SKM-1 treated with dmso at 0.1 percent for 144 hours (cell line): ENCODE data around the gene CBX8.
"Not testable (repeated sequence)": the region's sequence is repeated elsewhere in the genome, so short reads cannot be mapped to it uniquely, and the experiment has no call there.

Experiments used
- DNase-seq: peaks from one replicate; lab custom pipeline; 2025; ENCODE audit not compliant: unreplicated experiment; lab: John Stamatoyannopoulos, UW

The CBX8 gene

DNA sequence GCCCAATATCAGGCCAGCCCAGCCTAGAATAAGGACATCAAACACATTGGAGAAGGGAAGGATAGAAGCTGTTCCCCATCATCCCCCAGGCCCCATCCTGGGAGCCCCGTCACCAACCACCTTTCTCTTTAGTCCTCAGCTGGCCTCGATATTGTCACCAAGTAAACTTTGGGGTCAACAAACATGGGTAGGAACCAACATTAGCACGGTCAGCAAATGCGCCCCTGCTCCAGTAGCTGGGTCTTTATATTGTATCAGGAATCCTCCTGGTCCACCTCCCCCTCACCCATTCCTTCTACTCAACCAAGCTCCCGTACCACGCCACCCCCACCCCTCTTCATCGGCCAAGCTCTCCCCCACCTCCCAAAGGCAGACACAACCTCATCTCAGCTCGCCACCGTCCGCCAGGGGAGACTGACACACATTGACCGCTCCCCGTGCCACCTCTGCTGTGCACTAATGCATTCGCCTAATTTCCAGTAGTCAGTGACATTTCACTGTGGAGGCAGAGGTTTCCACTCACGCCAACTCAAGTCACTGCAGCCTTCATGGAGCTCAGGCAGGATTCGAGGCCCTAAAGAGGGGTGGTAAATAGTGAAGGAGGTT, 39.6 kb downstream of the CBX8 start:
- no peak for DNase-seq

DNA sequence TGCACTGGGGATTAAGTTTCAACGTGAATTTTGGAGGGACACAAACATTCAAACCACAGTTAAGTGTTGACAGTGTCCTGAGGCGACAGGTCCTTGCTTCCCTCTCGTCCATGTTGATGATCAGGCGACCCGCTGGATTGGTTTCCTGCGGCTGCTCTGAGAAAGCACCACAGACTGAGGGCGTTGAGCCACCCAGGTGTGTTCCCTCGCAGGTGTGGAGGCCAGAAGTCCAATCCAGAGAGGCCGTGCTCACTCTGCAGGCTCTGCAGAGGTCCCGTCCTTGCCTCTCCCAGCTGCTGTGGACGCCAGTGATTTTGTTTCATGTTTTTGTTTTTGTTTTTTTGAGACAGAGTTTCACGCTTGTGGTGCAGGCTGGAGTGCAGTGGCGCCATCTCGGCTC, 41.3 kb downstream of the CBX8 start:
- DNase-seq: no peak

DNA sequence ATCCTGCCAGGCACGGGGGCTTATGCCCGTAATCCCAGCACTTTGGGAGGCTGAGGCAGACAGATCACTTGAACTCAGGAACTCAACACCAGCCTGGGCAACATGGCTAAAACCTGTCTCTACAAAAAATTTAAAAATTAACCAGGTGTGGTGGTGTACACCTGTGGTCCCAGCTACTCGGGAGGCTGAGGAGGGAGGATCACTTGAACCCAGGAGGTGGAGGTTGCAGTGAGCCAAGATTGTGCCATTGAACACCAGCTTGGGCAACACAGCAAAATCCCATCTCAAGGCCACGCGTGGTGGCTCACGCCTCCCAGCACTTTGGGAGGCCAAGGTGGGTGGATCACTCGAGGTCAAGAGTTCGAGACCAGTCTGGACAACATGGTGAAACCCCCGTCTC, 42.0 kb downstream of the CBX8 start:
- not testable (repeated sequence) for DNase-seq

DNA sequence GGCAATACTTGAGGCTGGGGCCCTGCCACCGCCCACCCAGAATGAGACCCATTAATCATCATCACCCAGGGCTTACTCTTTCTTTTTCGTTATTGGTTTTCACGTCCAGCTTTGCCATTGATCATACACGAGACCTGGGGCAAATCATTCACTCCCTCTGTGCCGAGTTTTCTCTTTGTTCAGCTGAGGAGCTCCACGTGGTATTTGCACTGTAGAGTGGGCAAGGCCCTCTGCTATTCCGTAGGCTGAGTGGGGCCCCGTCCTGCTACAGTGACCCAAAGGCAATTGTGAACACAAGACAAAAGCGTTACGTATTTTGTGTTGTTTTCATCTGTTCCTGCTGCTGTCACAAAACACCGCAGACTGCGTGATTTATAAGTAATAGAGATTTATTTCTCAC, 42.5 kb downstream of the CBX8 start:
- DNase-seq: no peak

DNA sequence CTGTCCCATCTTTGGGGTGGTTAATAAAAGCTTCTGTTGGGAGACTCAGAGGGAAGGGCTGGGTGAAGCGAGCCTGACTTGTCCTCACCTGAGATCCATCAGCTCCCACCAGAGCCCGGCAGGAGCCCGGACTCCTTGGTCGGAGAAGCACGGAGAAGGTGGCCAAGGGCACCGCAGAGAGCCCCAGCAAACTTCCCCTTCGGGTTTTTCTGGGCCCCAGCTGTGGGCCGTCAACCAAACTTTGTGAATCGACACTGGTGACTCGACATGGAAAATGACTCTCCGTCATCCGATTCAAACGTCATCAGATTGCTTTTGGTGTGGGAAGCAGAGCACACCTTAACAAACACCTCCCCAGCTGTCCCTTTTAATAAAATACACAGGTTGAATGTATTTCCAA, 44.7 kb downstream of the CBX8 start:
- DNase-seq: no peak

DNA sequence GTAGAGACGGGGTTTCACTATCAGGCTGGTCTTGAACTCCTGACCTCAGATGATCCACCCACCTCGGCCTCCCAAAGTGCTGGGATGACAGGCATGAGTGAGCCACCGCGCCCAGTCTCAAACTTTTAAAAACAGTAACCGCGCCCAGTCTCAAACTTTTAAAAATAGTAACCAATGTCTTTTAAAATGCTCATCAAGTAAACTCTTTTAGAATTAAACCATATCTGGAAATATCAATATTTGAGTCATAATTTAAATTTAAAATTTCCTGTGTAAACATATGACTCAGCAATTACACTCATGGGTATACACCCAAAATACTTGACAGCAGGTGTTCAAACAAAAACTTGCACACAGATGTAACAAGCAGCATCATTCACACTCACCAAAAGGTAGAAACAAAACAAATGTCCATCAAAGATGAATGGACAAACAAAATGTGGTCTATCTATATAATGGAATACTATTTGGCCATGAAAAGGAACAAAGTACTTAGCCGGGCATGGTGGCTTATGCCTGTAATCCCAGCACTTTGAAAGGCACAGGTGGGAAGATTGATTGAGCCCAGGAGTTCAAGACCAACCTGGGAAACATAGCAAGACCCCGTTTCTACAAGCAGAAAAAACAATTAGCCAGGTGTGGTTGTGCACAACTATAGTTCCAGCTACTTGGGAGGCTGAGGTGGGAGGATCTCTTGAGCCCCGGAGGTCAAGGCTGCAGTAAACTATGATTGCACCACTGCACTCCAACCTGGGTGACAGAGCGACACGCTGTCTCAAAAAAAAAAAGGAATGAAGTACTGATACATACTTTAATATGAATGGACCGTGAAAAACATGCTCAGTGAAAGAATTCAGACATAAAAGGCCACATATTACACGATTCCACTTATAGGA, 46.0 kb downstream of the CBX8 start:
- no peak for DNase-seq

DNA sequence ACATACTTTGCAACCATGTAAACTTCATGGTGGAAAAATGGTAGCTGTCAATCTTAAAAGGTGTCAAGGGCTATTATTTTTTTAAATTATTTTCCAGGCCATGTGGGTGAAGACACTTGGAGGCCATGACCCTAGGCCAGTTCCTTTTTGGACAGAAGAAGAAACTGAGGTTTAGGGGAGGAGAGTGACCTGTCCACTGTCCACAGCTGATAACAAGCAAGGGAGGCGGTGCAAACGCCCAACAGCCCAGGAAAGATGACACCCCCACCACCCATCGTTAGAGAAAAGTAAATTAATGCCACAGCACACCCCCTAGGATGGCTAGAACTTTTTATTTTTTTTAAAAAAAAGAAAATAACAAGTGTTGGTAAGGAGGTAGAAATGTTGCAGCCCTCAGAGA, 46.9 kb downstream of the CBX8 start:
- DNase-seq: no peak

DNA sequence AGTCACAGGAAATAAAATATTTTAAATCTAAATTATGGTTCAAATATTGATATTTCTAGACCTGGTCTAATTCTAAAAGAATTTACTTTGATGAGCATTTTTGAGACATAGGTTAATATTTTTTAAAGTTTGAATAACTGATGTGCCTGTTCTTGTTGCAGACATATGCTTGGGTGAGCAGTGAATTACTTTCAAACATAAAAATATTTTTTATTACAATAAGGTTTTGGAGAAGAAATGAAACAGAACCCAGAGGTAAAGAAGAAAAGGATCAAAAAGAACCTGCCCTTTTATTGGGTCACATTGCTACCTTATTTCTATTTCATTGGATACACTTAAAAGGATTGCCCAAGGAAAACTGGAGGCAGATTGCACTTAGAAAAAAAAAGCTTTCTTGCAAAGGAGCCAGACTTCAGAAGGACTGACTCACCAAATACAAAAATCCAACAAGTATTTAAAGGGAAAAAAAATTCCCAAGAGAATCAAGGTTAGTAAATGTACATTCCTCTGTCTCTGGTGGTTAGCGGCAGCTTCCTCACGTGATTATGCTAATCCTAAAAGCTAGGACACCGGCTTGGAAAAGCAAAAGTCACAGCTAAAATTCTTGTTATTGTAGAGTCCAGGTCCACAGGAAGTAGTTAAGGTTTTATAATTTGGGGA, 47.6 kb downstream of the CBX8 start:
- no peak for DNase-seq

DNA sequence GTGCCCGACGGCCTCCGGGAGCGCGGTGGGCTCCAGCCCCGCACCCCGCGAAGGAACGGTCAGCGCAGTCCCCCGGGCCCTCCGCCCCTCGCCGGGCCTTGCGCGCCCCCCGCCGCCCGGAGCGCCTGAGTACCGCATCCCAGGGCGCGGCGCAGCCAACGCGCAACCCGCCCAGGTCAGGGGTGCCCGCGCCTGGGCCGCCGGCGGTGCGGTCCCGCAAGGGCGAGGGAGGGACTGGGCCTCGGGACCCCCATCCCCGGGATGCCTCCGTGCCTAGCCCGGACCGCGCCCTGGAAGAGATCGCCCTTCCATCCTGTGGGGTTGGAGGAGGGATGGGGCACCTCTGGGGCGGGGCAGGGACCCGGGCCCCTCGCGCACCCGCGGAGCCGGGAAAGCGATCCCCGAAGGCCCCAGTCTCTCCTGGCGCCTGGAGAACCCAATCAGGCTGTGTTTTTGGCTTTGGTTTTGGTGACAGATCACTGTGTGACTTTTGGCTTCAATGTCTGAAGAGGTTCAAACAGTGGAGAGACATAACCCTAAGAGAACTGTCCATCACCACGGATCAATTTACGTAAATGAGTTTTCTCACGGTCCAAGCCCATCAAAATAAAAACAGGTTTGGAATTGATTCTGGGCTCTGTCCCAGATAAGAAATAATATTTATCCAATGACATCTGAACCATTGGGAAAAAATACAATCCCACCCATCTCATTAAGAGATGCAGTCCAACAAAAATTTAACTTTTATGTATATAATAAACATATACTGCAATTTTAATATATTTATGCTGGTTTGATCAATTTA, 48.4 kb downstream of the CBX8 start:
- no peak for DNase-seq

DNA sequence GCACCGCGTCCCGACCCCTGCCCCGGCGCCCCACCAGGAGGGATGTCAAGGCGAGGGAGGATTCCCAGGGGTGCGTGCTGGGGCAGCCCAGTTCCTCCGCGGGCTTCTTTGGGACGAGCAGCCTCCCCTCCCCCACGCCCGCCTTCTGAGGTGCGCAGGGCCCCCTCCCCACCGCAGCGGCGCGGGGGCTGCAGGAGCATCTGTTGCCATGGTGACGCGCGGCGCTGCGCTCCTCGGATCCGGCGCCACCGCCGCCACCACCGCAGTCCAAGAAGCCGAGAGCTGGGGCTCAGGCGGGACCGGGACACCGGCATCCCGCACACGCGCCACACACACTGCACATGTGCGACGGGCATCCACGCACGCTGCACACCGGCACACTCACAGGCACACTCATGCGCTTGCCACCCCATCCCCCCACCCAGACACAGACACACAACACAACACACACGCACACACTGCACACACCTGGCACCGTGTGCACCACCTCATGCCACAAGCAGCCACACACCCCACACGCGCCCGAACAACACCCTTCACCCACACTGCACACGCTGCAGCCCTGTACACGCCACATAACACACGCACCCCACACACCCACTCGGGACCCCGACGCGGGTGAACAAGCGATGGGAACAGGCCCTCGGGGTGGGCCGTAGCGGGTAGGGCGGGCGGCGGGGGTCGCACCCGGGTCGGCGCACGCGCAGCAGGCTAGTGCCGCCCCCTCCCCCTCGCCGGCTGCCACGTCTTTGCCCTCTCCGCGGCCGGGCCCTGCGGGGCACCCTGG, 49.2 kb downstream of the CBX8 start:
- no peak for DNase-seq

DNA sequence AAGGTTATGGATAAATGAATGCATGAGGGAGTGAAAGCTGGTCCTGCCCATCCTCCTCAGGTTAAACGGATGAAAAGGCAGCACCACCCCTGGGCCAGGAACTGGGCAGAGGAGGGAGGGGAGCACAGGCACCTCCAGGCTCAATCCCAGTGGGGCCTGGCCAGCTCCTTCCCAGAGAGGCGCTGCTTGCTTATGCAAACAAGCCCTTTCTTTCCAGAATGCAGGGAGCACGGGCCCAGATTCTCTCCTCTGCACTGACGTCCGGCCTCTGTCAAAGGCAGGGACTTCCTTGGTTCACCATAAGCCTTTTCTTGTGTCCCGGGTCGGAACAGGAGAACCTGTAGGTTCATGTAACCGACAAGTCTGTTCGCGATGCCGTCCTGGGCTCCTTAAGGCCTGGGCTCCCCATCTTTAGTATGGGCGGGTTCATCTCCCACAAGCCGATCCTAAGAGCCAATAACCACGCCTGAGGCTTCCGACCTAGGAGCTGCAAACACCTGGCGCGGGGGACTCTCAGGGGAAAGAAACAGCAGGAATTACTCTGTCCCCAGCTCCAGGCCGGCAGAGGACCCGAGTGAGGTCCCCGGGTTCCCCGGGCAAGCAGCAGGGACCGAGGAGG, 49.9 kb downstream of the CBX8 start:
- DNase-seq: no peak

DNA sequence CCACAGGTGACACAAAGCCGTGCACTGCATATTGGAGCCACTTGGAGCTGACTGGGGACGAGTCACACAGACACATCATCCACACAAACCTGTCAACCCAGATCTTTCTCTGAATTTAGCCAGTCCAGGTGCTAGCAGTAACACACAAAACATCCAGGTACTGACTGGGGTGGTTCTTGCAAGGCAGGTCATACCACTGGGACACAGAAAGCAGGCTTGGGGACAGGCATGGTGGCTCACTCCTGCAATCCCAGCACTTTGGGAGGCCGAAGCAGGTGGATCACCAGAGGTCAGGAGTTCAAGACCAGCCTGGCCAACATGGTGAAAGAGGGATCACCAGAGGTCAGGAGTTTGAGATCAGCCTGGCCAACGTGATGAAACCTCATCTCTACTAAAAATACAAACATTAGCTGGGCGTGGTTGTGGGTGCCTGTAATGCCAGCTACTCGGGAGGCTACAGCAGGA, 51.2 kb downstream of the CBX8 start:
- DNase-seq: no peak

DNA sequence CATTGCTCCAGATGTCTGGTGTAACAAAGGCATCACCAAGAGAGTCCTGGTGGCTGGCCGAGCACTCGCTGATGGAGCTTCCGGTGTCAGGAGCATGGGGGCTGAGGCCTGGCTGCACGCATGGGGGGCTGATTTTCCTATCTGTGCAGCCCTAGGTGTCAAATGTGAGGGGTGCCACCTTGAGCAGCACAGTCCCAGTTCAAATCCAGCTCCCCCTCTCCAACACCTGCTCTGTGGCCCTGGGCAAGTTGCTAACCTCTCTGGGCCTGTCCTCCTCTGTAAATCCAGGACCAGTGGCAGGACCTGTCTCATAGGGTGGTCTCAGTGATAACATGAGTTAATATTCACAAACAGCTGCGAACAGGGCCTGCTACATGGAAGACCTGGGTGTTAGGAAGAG, 53.3 kb downstream of the CBX8 start:
- no peak for DNase-seq

DNA sequence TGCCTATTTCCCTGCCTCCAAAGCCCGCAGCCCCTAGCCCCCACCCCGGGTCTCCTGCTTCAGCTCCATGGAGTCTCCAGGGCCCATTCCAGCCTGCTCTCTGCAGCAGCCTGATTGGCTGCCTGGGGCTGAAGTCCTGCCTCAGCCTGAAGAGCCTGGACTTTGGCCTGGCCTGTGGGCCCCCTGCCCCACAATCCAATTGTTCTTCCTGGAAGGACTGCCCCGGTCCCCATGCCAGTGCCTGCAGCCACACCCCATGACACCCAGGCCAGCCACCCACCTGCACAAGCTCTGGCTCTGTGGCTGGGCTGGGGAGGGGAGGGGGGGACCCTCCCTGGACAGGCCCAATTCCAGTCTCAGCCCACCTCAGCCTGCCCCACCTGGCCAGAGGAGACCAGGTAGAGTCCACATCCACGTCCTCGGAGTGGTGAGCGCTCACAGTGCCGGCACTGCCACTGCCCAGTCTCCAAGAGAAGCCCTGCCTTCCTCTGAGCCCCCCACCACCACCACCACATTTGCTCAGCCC, 53.9 kb downstream of the CBX8 start:
- no peak for DNase-seq

DNA sequence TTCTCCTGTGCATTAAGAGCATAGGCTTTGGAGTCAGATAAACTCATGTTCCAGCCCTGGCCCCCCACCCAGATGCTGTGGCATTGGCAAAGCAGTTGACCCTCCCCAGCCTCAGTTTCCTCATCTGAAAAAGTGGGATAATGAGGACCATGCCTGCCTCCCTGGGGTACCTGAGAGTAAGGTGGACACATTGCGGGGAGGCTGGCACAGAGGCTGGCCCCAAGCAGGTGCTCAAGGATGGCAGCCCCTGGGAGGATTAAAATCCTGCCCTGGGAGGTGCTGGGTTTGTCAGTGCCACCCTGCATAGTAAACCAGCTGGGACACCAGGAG, 54.3 kb downstream of the CBX8 start:
- no peak for DNase-seq
